NCI-H1436 treated with DMSO at 0.1 percent for 48 hours (cell line): Measurements from ENCODE around the gene SPEG.

Source experiments
- DNase-seq: peaks from one replicate; lab custom pipeline; 2025; lab: John Stamatoyannopoulos, UW

Gene SPEG

DNA sequence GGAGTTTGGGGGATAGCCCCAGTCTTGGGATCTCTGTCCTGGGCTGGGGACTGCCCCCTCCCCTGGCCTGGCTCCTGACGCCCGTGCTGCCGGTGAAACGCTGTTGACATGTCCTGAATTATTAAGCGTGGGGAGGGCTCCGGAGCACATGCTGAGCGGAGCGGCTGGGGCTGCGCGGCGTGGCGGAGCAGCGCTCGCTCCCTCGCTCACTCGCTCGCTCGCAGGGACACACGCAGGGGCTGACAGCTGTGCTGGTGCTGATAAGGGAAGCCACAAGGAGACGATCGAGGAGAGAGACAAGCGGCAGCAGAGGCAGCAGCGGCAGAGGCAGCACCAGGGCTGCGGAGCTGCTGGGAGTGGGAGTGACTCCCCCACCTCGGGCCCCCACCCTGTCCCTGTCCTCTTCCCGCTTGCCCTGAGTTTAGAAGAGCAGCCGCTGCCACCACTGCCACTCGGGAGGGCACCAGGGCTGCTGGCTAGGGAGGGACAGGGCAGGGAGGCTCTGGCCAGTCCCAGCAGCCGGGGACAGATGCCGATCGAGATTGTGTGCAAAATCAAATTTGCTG, 79.6 kb downstream of the SPEG start, which contains the start of gene ASIC4:
ASIC4 (plus strand) TSS at position 287 of the 566 bp plus-strand sequence; CDS start at position 530, 243 bp downstream.
- DNase-seq: no peak

DNA sequence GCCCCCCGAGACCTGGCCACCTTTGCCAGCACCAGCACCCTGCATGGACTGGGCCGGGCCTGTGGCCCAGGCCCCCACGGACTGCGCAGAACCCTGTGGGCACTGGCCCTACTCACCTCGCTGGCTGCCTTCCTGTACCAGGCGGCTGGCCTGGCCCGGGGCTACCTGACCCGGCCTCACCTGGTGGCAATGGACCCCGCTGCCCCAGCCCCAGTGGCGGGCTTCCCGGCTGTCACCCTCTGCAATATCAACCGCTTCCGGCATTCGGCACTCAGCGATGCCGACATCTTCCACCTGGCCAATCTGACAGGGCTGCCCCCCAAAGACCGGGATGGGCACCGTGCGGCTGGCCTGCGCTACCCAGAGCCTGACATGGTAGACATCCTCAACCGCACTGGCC, 80.2 kb downstream of the SPEG start:
- DNase-seq: no peak

DNA sequence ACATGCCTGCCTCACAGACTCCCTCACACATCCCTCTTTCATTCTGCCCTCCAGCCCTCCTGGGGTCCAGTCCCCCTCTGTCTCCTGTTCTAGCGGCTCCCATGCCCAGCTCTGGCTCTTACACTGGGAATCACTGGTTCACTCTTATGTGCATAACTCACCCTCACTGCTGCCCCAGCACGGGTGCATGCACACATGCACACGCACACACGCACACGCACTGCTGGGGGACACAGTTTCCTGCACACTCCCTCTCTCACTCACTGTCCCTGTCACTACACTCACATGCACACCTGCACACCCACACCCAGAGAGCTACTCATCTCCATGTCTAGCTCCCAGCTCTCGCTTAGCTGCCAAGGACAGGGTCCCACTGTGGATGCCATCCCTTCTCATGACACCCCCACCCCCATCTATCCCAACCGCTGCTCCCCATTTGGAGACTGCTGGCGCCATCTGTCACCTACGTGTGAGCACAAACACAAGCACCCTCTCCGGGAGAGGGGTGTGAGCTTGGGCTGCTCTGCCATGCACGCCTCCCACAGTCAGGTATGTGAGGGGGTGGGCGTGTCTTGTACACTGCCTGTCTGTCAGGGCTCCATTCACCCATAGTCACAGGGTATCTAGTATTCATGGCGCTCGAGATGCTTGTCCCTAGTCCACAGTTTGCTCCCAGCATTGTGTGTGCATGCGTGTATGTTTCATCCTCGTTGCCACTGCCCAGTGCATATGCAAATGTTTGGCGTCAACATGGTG, 81.4 kb downstream of the SPEG start:
- DNase-seq: no peak

DNA sequence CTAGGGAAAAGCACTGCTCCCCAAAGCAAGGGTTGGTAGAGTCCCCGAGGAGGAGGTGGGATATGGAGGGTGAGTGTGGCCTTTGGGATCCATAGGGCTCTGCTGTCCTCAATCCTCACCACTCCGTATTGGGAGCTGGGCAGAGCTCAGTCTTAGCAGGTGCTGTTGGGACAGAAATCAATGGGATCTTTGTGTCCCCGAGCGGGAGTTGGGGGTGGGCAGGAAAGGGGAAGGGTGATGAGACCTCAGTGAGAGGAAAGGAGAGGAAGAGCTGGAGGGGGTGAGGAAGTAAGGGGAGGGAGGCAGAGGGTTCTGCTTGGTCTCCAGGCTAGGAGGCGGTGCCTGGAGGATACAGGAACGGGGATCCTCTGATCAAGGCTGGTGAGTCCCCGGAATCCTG, 82.2 kb downstream of the SPEG start:
- DNase-seq: no peak

DNA sequence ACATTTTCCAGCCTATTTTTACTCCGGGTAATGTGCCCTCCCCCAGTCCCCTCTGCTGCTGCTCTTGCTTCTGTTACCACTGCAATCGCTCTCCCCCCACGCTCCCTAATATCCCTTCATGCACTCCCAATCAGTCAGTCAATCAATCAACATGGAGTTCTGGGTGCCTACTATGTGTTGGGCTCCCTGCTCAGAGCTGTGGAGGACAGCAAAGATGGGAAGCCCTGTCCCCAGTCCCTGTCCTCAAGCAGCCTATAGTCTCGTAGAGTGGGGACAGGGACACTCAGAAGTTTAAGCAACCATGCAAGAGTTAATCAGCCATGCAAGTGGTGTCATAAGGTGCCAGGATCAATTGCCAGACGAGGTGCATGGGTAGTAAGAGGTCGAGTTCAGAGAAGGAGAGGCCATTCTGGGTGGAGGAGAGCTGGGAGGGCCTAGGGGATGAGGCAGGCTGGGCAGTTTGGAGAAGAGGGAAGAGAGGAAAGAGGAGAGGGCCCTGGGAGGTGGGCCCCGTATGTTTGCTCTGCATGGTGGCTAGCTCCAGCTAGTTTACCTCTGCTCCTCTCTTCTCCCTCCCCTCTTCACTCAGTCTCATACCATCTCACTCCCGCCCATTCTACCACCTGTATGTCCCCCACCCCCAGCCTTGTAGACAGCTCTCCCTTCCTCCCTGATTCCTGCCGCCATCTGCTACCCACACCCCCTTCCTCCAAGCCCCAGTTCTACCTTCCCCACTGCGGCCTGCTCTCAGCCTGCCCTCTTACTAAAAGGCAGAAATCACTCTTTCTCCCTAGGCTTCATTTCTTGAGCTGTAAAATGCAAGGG, 83.5 kb downstream of the SPEG start:
- DNase-seq: no peak

DNA sequence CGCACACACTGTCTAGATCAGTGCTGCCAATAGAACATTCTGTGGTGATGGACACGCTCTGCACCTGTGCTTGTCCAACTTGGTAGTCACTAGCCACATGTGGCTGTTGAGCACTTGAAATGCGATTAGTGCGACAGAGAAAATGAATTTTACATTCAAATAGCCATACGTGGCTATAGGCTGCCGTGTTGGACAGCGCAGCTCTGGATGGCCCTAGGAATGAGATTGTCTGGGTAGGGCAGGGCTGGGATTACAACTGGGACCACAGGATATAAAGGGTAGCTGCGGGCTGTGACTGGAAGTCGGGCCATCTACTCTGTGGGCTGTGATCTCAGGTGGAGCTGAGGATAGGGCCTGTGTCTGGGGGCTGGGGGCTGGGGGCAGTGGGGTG, 84.9 kb downstream of the SPEG start:
- DNase-seq: no peak

DNA sequence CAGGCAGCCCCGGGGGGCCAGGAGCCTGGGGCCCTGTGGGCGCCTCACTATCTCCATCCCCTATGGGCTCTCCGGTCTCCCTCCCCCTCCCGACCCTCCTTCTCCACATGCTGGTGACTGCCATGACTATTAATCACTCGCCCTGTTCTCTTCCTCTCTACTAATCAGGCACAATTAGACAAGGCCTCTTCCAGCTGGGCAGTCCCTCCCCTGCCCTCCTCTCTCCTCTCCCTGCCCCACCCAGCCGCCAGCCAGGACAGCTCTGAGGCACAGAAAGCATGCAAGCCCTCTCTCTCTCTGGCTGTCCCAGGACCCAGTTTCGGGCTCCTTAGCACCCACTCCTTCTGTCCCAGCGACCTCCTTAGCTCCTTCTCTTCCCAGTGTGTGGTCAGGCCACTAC, 85.4 kb downstream of the SPEG start:
- DNase-seq: no peak

DNA sequence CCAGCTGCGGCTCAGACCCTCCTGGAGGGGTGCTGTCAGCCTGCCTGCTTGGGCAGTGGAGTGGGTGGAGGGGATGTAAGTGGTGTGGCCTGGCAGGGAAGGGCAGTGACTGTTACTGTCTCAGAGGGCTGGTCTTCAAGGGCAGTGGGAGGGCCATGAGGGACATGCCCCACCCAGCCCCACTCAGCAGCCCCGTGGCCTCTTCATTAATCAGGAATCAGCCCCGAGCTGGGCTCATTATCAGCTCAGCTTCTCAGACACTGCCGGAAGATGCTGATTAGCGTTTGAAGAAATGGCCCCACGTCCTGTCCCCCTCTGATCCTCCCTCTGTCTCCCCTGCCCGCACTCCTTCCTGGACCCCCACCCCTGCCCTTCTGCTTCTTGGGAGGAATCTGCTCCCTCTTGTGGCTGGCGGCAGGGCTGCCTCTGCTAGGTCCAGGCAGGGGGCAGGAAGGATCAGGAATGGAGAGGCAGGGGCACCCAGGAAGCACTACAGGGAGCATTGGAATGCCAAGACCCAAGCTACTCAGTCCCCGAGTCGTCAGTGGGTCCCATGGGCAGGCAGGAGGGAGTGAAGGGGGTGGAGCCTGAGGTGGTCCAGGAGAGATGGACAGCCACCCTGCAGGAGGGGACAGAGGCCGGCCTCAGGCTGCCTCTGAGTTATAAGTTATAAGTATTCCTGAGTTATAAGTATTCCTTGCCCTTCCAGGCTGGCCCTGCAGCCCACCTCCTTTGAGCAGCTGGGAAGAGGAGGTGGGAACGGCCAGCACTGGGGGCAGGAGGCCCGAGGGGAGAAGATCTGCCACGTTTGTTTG, 86.6 kb downstream of the SPEG start:
- DNase-seq: no peak

DNA sequence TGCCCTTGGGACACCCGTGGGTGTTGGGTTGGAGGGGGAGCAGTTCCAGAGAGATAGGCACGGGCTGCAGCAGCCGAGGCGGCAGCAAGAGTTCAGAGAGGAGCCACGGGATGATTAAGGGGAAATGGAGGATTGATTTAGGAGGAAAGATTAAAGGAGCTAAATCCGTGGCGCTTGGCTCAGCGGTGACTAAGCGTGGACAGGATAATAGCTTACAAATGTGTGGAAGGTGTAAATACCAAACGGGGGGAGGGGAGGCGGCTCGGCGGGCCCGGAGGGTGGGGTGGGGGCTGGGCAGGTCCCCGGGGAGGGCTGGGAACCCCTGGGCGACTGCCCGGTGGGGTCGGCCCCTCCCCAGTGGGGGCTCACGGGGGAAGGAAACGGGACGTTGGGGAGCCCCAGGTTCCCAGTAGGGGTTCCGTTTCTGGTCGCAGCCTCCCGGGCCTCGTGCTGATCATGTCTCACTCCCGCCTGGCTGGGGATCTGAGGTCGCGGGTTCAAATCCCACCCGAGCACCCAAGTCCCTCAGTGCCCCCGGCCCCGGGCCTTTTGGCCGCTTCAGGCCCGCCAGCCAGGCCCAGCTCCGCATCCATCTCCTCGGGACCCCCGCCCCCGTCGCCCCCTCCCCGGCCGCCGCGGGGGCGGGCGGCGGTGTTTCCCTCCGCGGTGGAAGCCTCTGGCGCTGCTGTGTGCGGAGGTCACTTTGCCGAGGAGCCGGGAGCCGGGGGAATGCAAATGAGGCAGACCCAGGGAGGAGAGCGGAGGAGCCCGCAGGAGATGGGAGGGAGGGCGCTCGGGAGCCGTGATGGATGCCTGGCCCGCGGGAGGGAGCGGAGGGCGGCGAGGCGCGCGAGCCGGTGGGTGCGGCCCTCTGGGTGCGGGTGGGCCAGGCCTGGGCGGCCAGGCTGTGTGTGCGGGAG, 87.7 kb downstream of the SPEG start:
- no peak for DNase-seq

DNA sequence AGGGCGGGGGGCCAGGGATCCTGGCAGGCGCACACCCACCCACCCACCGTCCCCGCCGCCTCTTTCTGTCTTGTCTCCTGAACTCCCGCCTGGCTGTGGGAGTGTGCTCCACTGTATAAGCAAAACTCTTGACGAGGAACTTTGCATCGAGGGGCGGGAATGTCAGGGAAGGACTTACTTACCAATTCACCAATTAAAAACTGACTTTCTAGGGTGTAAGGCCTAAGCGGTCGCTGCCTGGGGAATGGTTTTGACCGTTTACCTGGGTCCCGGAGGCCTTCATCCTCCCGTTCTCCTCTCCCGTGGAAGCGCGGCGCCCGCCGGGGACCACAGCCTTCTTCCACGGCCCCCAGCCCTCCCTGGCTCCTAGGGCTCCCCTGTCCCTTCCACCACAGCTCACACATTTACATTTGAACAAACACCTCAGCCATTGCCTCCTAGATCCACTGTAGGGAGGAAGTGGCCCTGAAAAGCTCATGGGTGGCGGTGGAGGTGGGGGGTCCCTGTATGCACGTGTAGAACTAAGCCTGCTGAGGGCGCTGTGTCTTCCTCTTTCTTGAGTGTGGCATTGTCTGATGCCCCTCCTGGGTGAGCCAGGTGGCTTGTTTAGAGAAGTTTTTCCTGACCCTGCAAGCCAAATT, 88.5 kb downstream of the SPEG start:
- no peak for DNase-seq

DNA sequence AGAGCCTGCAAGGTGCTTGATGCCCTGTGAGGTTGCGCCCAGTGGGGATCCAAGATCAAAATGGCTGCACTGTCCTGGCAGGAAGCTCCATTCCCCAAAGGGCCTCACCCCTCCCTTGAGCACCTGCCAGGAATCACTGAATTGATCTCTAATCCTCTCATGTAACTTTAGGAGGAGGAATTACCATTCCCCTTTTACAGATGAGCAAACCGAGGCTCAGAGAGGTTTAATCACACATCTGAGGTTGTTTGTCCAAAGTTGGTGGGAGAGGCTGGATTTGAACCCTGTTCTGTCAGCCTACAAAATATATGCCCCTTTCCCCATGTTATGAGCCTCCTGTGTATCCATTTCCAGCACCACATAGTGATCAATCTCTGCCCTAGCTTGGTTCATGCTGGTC, 90.2 kb downstream of the SPEG start:
- DNase-seq: no peak

DNA sequence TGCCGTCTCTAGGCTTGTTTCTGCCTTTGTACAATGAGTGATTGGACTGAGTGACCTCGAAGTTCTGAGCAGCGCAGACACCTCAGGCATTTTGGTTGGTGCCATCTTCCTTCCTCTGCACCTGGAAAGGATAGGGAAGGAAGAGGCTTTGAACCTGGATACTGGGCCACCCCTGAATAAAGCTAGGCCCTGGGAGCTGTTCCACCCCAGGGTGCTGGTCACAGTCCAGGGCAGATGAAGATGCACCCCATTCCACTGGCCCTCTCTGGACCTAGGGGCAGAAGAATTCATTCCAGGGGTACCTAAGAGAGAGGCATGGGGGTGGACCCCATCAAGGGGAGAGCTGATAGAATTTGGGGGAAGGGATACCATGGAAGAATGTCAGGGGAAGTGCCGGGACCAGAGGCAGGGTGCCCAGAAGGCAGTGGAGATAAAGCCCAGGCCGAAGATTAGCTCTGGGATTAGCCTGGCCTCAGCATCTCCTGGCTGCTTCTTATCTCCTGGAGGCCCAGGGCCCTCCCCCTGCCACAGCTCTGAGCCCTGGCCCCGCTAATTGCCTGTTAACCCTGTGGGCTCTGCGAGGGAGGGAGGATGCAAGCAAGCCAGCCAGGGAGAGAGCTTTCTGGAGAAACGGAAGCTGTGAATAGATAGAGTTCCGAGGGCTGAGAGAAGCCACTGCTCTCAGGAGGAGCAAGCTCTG, 91.0 kb downstream of the SPEG start:
- no peak for DNase-seq

DNA sequence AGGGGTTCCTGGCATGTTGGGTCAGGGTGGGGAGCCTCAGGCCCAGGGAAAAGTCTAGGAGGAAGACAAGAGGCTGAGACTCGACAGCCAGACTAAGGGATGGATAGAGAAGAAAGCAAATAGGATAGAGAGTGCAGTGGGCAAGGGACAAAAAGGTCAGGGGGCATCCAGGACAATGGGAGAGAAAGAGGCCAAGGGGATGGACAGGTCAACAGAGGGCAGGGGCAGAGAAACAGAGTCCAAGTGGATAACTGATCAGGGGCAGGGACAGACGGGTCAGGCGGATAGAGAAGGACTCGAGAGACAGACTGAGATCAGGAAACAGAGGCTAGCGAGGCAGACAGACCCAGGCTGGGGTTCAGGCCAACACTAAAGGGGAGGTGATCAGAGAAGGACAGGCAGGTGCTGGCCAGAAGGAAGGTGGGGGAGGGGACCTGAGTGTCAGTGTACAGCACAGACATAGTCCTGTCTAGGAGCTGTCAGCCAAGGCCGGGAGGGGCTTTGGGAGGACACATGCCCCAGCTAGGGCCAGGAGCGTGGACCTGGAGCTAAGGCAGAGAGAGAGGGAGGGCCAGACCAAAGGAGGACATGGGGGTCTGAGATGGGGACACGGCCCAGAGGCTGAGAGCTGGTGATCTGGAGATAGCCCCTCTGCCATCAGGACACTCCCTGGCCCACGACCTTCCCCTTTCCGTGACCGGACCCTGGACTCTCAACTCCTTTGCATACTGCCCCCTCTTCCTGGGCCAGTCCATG, 91.9 kb downstream of the SPEG start:
- DNase-seq: no peak

DNA sequence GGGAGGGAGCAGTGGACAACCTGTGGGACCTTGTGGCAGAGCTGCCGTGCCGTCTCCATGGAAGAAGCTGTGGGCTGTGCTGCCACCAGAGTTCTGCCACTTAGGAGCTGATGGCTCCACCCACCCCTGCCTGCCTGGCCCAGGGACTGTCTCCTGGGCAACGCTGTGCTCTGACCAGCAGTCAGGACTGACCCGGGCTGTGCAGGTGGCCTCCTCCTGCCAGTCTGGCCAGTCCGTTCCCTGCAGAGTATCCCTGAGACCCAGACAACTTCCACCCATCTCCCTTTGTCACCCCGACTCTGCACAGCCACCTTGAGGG, 92.4 kb downstream of the SPEG start:
- no peak for DNase-seq

DNA sequence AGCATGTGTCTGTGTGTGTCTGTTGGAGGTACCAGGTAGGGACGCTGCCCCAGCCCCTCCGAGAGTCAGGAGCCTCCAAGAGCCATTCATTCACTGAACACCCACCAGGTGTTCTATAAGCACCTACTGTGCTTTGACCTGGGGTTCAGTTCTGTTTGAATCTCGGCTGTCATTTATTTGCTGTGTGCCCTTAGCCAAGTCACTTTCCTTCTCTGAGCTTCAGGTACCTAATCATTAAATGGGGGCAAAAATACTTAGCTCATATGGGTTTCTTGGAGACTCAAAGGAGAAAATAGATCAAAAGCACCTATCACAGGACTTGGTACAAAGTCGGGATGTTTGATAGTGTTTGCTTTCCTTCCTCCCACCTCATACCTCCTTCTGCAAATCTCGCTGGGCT, 92.8 kb downstream of the SPEG start:
- no peak for DNase-seq

DNA sequence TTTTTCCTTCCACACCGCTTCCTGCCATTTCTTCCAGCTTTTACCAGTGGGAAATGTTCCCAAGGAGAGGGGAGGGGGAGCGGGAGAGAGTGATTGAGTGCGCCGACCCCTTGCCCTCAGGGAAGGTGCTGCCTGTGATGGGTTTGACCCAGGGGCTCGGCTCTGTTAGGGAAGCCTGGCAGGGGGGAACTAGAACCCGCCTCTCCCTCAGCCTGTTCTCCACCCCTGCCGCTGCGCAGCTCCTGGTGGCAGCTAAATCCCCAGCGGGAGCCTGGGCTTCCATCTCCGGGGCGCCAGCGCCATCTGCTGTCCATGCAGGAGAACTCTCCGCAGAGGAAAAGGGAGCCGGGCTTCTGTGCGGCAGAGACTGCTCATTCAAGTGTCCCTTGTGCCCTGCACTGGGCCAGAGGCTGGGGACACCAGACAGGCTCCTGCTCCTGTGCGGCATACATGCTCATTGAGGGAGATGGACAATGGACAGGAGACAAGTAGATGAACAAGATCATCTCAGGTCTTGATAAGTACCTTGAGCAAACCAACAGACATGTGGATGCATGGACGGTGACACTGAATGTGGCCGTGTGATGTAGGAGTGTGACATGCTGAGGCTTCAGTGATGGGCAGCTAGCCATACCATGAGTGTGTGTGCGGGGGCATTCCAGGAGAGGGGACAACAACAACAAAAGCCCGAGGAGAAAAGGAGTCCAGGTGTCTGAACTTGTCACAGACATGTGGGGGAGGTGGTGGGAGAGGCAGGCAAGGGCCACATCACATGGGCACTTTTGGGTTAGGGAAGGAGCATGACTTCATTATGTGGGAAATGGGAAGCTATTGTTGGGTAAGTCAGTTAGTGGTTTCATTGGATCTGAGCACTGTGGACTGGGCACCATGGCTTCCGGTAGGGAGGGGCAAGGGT, 95.7 kb downstream of the SPEG start:
- DNase-seq: no peak

DNA sequence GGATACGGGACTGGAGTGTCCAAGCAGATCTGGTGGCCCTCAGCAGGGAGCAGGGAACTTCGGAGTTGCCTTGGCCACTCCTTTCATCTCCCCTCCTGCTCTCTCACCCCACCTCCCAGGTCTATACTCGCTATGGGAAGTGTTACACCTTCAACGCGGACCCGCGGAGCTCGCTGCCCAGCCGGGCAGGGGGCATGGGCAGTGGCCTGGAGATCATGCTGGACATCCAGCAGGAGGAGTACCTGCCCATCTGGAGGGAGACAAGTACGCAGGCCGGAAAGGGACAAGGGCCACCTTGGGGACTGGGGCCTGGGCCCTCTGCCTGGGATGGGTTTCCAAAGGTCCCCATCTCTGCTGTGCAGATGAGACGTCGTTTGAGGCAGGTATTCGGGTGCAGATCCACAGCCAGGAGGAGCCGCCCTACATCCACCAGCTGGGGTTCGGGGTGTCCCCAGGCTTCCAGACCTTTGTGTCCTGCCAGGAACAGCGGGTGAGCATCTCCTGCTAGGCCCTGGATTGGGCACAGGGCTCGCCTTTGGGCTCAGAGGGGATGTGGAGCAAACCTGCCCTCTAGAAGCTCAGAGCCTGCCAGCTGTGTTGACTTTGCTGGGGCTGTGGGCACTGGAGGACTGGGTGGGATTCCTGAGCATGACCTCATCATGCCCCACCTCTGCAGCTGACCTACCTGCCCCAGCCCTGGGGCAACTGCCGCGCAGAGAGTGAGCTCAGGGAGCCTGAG, 97.2 kb downstream of the SPEG start:
- no peak for DNase-seq

DNA sequence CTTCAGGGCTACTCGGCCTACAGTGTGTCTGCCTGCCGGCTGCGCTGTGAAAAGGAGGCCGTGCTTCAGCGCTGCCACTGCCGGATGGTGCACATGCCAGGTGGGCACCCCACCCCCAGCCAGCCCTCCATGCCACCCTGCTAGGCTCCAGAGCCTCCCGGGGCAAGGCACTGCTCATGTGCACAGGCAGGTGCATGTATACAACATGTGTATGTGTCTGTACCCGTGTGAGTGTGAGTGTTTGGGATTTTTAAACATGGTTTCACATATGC, 97.7 kb downstream of the SPEG start:
- no peak for DNase-seq
